Activated CD4-positive, alpha-beta T cell treated with anti-CD3 and anti-CD28 coated beads for 1 hour (primary cell): ENCODE results near the gene GPHB5.
"Not testable (repeated sequence)": the region's sequence is repeated elsewhere in the genome, so short reads cannot be mapped to it uniquely, and the experiment has no call there.

Source experiments
- DNase-seq: peaks from one replicate; pipeline ENCODE4 v3.0.0-alpha.2; 2020

GPHB5 gene

DNA sequence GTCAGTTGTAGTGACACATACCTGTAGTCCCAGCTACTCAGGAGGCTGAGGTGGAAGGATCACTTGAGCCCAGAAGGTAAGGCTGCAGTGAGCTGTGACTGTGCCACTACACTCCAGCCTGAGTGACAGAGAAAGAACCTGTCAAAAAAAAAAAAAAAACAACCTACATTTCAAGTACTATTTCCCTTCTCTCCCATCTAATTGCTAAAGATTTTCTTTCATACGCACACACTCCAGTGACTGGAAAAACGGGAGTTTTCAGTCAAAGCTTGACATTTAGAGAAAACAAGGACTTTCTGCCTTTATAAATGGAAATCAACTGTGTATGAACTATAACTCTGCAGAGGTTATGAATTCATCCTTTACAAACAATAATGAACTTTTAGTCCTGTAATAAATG, 25.9 kb downstream of the GPHB5 start:
- no peak for DNase-seq

DNA sequence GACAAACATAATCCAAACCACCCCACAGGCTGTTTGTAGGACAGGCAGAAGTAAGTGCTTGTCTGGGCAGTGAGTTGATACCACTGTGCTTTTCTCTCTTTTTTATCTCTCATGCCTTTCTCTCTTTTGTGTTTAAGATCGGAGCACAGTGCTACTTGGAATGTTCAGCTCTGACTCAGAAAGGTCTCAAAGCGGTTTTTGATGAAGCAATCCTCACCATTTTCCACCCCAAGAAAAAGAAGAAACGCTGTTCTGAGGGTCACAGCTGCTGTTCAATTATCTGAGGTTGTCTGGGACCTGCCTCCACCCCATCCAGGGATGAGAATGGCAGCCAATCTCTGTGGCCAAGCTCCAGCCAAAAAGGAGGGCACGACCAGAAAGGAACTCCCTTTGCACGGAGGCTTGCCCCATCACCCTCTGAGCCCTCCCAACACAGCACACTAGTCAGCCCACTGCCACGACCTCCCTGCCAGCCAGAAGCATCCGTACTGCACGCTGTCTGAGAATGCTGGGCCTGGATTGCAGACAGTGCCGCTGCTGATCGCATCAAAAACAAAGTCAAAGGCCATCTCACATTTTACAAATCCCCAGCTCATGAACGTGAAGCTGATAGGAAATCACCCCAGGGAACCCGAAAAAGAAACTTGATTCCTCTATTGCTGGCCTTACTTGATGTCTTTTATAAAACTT, 27.8 kb downstream of the GPHB5 start:
- DNase-seq, result no peak

DNA sequence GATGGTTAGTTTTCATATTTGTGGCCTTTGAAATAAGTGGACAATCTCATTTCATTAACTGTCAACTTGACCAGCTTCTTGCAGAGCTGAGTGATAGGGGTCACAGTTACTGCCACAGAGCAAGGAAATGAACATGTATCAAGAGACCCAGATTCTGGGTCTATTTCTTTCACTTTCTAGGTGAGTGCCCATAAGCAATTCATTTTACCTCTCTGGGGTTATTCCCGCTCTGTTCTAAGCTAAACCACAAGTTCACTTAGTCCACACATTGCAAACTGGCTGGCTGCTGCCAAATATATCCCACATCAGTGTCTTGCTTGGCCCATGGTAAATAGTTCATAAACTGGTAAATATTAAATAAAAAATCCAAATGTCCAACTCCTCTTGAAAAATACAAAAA, 29.9 kb downstream of the GPHB5 start:
- DNase-seq, result no peak

DNA sequence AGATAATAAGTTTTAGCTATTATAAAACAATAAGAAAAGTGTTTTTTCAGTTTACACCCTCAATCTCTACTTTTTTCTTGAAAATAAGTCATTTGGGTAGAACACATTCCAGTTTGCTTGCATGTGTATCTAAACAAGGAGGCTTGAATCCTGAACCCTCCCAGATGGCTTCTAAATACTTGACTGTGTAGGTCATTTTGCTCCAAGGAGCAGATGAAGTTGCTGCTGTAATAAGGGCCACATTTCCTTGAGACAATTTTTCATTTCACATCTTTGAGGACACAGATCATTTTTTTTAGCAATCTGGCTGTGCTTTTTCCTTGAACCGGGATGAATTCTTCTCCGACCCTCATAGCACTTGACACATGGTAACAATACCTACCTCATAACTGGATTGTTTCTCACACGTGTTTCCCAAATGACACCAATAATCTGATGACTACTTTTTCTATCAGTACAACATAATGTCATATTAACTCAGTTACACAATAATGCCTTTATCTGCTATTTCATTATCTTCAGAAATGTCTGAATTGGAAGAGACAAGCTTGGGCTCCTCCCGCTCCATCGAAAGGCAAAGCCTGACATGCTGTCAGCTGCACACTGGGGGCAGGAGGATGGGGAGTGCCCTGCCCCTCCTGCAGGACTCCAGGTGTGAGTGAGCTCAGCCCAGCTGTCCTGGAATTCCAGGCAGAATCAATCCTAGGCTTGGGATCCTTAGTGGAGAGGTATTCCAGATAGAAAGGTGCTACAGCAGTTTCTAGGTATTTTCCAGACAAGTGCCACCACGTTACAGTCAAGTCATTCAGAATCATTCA, 30.9 kb downstream of the GPHB5 start:
- DNase-seq, result no peak

DNA sequence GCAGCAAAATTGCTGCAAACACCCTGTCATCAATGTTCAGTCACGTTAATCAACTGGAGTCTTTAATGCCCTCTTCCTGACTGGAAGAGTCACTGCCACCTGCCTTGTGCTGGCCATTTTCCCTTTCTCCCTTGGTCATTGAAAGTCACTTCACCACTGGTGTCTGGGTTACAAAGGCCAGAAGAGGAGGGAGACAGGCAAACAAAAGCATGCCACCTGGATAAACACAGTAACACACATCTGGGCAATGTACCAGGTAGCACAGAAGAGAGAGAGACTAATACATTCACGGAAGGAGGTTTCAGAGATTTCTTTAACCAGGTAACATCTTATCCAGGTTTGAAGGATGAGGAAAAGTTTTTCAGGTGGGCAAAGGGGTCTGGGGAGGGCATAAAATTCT, 32.7 kb downstream of the GPHB5 start:
- DNase-seq, result no peak

DNA sequence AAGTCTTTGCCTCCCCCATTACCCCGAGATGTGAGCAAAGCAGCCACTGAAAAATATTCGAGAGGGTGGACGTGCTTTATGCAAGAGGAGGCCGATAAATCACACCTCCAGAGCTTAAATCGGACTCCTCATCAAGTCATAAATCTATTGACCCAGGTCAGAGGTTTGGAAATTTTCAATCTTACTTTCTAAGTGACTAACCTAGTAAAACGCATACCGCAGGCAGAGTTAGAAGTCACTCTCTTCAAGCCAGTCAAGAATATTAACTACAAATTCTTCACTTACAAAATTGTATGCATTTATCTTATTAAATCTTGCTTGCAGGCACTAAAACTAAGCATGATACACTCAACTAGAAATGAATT, 34.9 kb downstream of the GPHB5 start:
- no peak for DNase-seq

DNA sequence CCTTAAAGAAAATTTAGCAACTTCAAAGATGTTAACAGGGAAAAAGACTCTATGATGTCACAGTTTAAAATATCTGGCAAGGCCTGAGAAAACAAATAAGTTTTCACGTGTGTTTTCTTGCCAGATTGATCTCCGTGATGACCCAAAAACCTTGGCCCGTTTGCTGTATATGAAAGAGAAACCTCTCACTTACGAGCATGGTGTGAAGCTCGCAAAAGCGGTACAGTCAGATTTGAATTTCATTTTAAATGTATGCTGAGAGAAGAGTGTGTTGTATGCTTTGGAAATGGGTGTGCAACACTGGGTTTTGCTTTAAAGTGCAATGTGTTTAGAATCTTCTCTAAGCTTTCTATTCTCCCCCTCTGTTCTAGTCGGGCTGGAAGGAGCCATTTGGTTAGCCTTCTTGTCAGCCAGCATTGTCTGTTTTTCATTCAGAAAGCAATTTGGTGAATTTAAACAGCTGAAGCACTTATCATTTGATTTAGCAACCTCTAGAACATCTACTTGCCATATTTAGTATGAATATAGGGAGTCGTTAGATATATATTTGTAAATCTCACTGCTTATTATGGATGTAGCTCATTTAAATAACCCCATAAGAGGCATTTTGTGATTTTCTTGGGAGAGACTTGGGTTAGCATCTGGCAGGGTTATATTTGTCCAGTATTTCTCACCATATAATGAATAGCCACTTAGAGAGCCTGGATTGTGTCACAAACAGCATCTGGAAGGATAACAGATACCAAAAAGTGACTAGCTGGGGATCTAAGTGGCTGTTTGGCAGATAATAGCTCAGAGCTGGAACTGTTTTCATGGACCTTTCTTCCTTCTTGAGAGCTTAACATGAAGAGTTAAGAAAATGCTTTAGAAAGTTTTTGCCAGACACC, 35.5 kb downstream of the GPHB5 start:
- no peak for DNase-seq

DNA sequence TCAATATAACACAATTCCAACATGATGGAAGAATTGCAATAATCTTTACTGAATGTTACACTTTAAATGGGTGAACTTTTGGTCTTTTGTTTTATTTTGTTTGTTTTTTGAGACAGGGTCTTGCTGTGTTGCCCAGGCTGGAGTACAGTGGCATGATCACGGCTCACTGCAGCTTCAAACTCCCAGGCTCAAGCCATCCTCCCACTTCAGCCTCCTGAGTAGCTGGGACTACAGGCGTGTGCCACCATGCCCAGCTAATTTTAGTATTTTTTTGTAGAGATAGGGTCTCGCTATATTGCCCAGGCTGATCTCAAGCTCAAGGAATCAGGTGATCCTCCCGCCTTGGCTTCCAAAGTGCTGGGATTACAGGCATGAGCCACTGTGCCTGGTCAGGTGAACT, 38.8 kb downstream of the GPHB5 start:
- not testable (repeated sequence) for DNase-seq

DNA sequence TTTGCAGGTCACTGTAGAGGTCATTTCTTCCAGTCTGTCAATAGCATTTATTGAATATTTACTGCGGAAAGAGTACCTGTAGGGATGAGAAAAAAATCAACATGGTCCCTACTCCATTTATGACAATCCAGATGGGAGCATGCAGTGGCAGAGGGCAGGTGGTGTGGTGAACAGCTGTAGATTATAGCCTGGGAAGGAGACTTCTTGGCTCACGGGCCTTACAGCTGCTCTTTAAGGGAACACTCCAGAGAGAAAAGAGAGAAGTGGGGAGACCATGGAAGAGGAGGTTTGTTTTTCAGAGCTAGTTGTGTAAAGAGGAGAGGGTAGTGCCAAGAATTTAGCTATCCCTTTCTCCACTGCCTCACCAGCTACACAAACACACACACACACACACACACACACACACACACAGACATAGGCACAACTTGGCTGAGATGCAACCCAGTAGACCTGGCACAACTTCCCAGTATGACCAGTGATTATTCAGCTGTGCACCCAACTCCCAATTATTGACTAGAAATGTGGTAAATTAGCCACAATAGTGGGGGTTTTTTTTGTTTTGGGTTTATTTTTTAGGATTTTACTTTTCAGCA, 41.0 kb downstream of the GPHB5 start:
- no peak for DNase-seq

DNA sequence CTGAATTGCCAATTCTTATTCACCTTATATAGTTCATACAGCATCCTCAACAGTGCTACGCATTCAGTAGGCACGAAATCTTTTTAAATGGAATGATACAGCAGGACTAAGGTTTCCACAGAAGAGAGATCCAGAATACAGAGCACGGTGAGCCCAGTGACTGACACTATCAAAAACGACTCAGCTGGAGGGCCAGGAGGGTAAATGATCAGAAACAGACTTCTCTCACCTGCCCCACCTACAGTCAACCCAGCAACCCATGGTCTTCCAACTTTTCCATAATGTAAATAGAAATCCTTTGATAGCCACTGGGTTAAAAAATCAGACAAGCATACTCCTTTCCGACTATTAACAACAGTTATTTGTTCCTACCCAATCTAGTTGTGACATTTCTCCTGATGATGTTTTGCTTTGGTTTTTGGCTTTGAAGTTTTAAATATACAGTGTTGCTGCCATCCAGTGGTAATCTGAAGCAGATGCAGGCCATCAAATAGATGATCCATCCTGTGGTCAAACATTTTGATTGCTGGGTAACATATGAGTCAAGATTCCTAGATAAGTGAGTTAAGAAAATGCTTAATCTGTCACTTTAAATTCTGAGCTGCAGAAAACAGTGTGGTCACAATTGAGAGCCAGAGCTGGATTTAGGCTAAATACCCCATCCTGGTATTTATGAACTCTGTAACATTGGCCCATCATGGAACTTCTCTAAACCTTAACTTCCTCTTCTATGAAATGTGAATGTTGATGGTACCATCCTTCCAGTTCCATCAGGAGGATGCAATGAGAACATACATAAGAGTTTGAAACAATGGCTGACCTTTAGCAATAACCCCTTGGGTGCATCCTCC, 42.0 kb downstream of the GPHB5 start:
- no peak for DNase-seq

DNA sequence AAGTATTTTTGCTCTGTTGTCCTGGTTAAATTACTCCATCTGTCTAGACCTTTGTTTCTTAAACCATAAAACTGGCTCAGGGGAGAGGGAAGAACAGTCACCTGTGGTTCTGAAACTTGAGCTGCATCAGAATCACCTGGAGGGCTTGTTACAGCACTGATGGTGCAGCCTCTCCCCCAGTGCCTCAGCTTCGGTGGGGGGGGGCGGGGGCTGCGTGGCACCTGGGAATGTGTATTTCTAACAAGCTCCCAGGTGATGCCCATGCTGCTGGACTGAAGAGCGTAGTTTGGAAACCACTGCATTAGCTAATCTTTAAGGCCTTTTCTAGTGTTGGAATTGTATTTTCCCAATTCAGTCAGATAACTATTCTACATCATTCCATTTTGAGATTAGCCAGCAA, 42.7 kb downstream of the GPHB5 start:
- no peak for DNase-seq

DNA sequence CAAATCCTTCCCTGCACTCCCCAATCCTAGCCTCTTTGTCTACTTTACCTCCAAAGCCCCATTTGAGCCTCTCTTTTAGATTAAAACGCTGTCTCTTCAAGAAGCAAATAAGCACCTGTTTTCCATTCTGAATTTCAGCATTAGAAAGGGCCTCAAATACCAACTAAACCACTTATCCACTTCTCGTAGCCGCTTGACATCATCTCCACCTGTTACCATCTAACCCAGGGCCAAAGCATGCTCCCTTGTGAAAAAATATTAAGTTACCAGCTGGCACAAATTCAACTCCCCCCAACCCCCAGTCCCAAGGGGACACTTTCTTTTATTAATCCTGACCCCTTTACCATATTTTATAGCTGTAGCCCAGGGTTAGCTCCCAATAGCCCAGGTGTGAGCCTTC, 43.1 kb downstream of the GPHB5 start:
- DNase-seq, result no peak

DNA sequence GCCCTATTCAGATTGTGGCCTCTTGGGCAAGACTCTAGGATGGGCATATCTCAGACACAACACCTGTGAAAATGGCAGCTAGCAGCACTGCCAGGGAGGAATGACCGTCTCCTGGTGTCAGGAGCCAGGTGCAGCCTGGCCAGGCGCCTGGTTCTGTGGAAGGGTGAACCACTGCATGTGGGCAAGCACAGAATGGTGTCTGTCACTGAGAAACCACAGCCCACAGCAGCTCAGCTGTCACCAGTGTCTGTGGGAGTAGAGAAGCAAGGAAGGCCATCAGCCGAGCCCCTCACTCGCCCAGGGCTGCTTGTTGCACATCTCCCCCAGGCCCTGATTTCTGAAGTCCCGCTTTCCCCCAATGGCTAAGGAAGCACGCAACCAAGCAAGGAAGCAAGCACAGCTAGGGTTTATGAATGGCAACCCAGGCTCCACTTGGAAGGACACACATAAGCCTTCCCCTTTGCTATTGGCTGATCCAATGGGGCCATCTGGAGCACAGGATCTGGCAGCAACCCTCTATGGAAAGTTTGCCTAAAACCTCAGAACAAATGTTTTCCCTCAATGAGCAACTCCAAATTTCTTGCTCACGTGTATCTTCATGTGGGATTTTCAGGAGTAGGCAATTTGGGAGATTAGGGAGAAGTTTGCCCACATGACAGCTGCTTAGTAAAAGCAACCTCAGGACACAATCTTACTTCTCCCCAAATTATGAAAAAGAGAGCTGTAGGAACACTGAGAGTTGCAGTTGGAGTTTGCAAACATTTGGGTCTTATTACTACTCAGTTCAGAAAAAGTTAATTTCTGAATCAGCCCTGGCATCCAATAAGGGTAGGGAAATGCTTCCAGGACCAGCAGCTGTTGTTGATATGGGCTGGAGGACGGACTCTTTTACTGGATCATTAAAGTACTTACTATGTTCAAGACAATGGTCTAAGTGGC, 44.7 kb downstream of the GPHB5 start:
- no peak for DNase-seq

DNA sequence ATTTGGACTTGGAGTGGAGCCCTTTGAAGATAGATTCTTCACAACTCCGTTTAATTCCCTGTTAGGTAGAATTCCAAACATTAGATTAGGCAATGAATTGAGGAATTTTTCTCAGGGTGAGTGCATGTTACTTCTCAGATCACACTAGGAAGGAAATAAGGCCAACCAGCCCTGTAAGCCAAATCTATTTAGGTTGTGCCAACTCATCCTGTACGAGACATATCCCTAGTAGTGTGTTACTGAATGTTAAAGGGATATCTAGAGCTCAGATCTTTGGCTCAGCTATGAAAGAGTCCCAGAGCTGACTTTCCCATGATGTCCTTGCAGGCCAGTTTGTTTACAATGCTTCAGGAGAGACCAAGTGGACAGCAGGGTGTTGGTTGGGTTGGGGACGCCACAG, 45.6 kb downstream of the GPHB5 start:
- no peak for DNase-seq

DNA sequence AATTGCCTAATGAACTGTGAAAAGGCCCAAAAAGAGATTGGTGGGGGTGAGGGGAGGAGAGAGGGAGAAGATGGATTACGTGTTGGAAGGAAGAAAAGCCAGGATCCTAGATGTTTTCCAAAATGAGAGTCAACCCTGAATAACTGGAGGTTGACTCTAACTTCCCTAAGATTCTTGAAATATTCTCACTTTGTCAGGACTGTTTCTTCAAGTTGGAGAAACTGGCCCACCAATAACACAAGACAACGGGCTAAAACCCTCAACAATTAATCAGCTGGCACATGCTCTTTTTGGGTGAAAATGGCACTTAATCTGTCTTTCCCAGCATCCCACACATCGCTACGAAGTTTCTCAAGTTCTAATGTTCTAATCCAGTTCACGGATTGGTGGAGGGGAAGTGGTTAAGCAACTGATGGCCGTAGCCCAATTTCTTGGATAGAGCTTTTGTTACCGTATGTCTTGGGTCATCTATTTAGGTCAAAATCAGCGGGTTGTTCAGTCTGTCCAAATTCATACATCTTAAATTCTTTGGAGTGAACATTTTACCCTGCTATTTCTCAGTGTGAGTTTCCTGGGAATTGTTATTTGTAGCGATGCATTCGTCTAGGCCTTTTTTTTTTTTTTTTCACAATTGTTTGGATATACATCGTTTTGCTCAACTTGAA, 49.0 kb downstream of the GPHB5 start:
- no peak for DNase-seq

DNA sequence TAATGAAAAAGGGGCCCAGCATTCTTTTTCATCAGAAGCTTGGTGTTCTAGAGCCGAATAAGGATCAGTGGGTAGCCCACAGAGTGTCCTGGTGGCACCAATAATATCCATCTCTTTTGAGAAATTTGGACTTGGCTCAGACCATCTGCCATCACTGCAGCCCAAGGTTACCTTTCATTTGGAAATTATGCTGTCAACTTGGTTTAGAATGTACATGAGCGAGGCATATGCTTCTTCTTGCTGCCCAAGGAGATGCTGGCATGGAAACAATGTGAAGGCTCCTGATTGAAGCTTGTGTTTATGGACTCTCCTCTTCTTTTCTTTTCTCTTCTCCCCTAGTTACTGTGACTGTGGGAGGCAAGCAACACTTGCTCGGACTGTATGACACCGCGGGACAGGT, 50.0 kb downstream of the GPHB5 start:
- no peak for DNase-seq

DNA sequence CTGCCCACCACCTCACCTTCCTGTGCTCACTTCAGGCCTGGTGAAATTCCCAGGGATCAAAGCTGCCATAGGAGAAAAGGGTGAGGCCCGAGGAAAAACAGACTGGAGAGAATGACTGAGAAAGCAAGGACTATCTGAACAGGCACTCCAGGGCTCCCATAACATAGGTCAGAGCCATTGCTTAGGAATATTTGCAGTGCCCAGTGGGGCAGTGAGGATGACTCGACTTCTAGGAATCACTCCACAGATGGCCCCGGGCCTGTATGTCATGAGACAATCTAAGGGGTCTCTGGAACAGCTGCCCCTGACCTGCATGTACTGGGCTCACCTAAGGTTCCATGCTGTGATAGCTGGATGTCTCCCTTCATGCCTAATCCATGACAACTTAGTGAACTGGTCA, 51.6 kb downstream of the GPHB5 start:
- DNase-seq, result no peak

DNA sequence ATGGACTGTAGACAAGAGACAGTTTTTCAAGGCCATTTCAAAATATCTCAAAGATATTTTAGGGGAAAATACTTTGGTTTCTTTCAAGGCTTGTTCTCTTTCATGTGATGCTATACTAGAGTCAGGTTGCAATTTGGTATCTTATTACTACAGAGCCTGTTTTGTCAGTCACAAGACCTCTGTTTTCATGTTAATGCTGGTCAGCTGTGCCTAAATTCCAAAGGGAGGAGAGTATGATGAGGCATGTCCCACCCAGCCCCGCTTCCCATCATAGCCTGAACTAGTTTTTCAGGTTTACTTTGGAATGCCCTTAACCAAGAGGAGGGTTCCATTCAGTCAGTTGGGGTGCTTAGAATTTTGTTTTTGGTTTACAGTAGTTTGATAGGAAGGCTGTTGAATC, 52.6 kb downstream of the GPHB5 start:
- DNase-seq, result no peak
